GM12875 (cell line): ENCODE results near the gene FMR1NB.

Source experiments
- H3K4me3 ChIP-seq: one replicate; pipeline ENCODE4 v1.5.1; 2011; ENCODE audit warnings: low read depth, low read length, control low read depth
- CTCF ChIP-seq: IDR thresholded peaks from 2 replicates; pipeline ENCODE4 v1.5.1; 2011; ENCODE audit warnings: low read depth, mild to moderate bottlenecking, control low read depth, inconsistent platforms, low read length, moderate library complexity, borderline replicate concordance; ENCODE audit not compliant: insufficient read depth

FMR1NB gene

GRCh38 chrX:148067285-148067684 is 86.1 kb downstream of the FMR1NB start:
- TF ChIP-seq CTCF, result no peak
- no peak overlapping the region for H3K4me3 ChIP-seq

GRCh38 chrX:148069759-148070503 is 88.8 kb downstream of the FMR1NB start:
- H3K4me3 ChIP-seq, result no peak overlapping the region
- no peak for TF ChIP-seq CTCF

- no peak overlapping the region for H3K4me3 ChIP-seq
- TF ChIP-seq CTCF, result no peak
Observed at GRCh38 chrX:148070504-148070877, 89.4 kb downstream of the FMR1NB start.
